ENCODE measurements around the gene PTPRU. TPM values are rescaled to one million over a fixed set of nuclear protein-coding genes. Genes with fewer than 3 reads are reported as not detected.

PTPRU gene
- total RNA-seq, 1 experiment from 2014 or later = 14.1 TPM

DNA sequence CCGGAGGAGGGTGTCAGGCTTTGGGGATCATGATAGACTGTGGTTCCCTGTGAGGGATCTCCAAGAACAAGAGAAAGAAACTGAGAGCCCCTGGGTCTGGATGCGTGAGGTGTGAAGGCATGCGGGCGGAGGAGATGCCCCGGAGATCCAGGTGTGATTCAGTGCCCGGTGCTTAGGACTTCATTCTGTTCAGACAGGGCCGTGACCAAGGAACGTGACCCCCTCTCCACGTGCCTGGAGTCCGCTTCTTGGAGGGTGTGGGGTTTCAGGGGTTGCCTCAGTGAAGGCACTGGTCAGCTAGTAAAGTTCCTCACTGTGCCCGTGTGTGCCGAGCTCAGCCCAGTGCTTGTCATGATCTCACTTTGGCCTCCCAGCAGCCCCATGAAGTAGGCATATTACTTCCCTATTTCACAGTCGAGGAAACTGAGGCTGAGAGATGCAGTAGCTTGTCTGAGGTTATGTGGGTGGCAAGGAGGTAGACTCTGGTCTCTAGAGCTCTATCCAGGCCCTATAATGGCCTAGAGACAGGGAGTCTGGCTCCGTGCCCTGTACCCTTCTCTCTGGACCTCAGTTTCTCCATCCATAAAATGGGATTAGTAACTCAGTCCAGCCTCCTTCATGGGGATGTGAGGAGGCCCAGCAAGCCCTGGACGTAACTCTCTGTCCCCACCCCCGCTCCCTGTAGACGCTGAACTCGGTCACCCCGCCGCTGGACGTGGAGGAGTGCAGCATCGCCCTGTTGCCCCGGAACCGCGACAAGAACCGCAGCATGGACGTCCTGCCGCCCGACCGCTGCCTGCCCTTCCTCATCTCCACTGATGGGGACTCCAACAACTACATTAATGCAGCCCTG lies 81.0 kb downstream of the PTPRU start:
- DNase-seq (ENCODE audit: low read depth) = no peak

DNA sequence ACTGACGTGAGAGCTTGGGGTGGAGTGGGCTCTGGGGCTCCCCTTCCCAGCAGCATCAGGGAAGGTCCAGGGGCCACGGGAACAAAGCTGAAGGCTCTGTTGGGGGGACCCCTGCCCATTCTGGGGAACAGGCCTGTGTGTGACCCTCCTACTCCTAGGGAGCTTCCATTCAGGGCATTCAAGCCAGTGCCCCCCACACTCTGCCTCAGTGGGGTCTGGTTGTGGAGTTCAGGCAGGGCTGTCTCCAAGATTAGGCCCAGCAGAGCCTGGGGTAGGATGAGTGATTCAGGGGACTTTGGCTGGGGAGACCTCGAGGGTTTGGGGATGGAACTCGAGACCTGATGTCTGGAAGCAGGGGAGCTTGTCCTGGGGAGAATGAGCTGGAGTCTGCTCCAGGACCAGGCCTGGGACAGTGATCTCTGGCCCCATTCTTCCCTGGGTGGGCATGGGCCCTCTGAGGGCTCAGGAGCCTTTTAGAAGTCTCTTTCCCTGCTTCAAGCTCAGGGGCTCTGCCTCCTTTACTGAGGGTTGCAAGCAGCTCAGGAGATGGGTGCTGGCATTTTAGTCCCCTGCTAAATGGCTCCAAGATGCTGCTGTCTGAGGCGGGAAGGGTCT lies 81.7 kb downstream of the PTPRU start:
- DNase-seq (ENCODE audit: low read depth) = no peak

DNA sequence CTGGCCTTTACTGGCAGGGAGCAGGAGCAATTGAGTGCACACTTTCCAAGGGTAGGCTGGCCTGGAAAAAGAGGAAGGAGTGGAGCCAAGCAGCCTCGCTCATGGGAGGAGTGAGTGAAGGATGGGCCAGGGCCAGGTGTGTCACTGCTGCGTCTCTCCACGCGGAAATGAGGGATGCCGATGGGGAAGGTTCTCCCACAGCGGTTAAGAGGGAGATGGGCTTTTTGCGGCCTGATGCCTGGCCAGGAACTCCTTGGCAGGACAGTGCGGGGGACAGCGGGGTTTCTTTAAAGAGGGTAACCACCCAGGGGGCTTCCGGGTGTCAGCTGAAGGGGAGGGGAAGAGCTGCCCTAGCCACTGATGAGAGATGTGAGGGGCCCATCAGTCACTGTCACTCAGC lies 82.4 kb downstream of the PTPRU start:
- DNase-seq (ENCODE audit: low read depth) = no peak

DNA sequence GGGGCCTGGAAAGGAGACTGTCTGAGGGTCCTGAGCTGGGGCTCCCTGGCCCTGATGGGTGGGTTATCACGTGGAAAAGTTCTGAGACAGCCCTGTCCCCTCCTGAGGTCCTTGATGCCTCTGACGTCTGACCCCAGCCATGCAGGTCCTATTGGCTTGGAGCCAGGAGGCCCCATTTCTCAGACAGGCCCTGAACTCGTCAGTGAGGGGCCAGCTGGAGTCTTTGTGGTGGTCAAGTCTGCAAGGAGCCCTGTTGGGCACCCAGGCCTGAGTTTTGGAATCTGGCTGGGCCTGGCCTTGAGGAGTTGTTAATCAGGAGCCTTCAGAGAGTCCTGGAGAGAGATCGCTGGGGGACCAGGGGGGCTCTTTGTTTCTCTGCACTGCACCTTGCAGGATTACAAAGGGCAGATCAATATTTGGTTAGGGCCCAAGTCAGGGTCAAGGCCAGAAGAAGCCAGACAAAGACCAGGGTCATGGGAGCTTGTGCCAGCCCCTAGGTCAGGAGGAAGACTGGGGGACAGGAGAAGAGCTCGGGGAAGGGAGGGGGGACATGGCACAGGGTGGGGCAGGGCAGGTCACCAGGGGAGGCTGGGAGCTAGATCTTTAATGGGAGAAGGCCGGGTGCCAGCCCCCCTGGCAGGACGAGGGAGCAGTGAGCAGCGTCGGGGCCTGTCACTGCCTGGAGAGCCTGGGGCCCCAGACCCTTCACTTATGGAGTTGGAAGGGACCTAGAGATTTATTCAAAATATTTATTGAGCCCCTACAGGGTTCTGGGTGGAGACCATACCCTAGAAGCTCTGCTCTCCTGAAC lies 83.2 kb downstream of the PTPRU start:
- DNase-seq (ENCODE audit: low read depth) = no peak

- no peak for DNase-seq (ENCODE audit: low read depth)
Observed at GRCh38 chr1:29320156-29320940, 84.0 kb downstream of the PTPRU start.

DNA sequence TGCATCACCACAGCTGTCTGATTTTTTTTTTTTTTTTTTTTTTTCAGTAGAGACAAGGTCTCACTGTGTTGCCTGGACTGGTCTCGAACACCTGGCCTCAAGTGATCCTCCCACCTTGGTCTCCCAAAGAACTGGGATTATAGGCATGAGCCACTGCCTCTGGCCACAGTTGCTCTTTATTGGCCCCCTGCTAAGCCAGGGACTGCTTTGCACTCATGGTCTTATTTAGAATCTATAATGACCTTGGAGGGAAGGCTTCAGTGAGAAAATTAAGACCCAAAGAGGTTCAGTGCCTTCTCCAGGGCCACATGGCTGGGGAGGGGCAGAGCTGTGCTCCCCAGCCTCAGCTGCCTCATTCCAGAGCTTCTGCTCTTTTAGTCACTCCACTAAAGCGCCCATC lies 84.9 kb downstream of the PTPRU start:
- no peak for DNase-seq (ENCODE audit: low read depth)

DNA sequence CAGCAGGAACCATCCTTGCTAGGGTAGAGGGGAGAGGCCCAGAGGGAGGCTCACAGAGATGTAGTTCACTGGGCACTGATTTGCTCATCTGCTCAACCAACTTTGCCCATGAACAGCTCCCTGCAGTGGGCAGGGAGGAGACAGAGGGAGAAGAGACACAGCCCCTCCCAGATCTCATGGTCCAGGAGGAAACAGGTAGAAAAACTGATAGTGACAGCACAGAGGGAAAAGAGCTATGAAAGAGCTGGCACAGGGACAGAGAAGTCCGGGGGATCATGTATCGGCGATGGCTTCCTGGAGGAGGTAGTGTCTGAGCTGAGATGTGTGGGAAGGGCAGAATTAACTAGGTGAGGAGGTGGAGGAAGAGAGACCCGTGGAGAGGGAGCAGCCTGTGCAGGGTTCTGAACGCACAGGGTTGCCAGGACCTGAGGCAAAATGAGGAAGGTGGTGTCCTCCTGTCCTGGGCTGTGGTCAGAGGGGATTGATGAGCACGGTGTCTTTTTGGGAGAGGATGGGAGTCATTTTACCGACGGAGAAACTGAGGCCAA lies 85.9 kb downstream of the PTPRU start:
- DNase-seq (ENCODE audit: low read depth) = no peak

GRCh38 chr1:29322861-29323585 lies 86.7 kb downstream of the PTPRU start:
- no peak for DNase-seq (ENCODE audit: low read depth)

- DNase-seq (ENCODE audit: low read depth) = no peak
Observed at GRCh38 chr1:29323636-29324035, 87.3 kb downstream of the PTPRU start.

DNA sequence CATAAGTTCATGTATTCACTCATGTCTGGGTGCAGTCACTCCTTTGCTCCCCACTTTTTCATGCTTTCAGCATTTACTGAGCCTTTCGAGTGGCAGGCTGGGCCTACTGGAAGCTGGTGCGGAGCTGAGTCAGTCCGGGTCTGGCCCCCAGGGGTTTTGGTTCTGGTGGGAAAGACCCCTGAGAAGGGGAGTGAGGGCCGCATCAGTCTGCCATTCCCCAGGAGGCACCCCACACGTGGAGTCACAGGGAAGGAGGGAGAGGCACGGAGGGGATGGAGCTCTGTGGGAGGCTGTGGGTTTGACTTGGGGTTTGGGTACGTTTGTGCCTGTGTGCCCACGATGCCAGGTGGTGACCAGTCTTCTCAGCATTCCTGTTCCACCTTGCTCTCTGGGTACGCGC lies 87.9 kb downstream of the PTPRU start:
- DNase-seq (ENCODE audit: low read depth) = no peak

GRCh38 chr1:29324771-29325351 lies 88.5 kb downstream of the PTPRU start:
- no peak for DNase-seq (ENCODE audit: low read depth)

DNA sequence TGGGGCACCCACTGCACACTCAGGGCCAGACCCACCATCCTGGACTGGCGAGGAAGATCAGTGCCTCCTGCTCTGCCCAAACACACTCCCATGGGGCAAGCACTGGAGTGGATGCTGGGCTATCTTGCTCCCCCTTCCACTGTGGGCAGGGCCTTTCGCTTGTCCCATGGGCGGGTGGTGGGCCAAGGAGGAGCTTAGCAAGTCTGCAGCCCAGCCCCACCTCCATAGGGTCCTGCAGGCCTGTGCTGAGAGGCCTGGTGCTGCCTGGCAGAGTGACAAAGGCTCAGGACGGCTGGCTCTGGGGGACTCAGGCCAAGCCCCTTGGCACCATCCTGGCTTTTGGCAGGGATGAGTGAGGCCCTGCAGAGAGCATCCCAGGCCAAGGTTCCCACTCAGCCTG lies 89.4 kb downstream of the PTPRU start:
- DNase-seq (ENCODE audit: low read depth) = no peak

- DNase-seq (ENCODE audit: low read depth) = no peak
Observed at GRCh38 chr1:29326123-29326522, 89.8 kb downstream of the PTPRU start.

DNA sequence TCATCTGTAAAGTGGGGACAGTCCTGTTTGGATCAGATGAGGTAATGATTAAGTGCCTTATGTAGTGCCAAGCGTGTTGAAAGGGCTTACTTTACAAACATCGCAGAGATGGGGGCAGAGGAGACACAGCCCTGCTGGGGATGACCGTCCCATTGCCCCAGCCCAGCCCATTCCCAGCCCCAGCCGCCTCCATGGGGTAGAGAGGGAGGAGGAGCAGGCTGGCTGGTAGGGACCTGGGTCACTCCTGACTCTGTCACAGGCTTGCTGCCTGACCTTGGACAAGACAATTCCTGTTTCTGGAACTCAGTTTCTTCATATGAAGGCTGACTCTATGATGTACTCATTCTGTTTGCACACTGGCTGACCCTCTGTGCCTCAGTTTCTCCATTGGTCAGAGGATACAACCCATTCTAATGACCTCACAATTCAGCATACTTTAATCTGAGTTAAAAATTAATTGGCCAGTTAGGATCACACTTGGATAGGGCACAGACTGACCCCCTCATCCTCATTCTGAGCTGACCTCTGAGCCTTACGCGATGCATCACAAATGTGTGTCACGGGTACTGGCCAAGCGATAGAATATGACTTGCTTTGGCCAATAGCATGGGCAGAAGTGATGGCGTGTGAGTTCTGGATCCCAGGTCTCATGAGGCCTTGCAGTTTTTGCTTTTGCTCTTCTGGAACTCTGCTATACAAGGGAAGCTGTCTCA lies 91.1 kb downstream of the PTPRU start:
- no peak for DNase-seq (ENCODE audit: low read depth)

DNA sequence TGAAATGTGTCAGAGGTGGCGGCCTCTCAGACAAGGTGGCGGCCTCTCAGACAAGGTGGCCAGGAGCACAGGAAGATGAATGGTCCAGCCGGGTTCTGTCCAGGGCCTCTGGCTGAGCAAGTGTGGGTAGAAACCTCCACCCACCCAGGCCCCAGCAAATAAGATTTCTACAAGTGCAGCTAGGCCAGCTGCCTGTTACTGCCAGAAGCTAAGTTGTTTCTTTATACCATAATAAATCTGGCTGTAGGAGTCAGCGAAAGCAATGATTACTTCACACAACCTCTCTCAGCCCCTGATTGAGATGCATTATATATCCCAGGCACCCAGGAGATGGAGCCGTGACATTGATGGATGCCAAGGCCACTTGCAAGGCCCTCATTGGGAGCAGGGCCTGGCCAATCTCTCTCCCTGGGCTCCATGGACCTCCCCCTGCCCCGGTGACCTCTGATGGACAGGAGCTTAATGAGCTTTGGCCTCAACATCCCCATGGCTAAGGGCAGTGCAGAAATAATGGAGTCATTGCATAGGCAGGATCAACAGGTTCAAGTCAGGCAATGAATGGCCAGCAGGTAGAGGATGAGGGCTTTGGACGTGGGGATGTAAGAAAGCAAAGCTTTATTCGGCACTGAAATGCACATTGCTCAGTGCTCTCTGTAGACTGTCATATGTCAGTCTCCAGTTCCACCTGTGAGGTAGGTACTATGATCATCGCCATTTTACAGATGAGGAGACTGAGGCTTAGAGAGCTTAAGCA lies 92.9 kb downstream of the PTPRU start:
- no peak for DNase-seq (ENCODE audit: low read depth)

DNA sequence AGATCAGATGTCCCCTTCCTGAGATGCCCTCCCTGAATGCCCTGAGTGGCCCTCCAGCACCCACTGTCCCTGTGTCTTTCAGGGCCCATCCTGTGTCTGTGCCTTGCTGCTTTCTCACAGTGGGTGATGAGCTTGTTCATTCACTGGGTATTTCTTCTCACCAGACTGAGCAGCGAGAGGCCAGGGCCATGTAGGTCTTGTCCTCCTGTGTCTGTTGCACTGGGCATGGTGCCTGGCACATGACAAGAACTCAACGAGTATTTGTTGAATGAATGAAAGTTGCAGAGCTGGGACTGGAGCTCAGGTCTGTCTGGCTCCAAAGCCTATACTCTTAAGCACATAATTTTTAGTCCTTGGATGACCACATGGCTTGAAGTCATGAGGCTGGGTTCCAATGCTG lies 93.8 kb downstream of the PTPRU start:
- no peak for DNase-seq (ENCODE audit: low read depth)

- DNase-seq (ENCODE audit: low read depth) = no peak
Observed at GRCh38 chr1:29330856-29331255, 94.5 kb downstream of the PTPRU start.

- DNase-seq (ENCODE audit: low read depth) = no peak
Observed at GRCh38 chr1:29331309-29331708, 95.0 kb downstream of the PTPRU start.

DNA sequence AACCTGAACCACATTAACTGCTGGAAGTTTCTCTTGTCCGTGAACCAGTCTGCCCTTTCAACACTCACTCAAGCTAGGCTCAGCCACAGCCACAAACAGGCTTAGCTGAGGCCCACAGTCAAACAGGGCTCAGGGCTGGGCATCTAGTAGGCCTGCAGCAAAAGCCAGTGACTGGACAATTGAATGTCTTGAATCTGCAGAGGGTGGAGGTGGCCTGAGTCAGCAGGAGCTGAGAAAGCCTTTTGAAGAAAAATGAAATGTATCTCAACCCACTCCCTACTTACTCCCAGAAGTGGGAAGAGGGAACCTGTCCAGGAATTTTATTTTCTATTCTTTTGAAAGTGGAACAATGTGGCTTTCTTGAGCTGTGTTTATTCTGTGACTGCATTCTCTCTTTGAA lies 95.4 kb downstream of the PTPRU start:
- no peak for DNase-seq (ENCODE audit: low read depth)
